ENCODE results near the gene CYP2C18. TPM values are rescaled to one million over a fixed set of nuclear protein-coding genes. Genes with fewer than 3 reads are reported as not detected.

Gene CYP2C18
- total RNA-seq, 4 donors from 2014 or later, result 1.1 to 17.2 (median 16.2) TPM; not detected in 1

DNA sequence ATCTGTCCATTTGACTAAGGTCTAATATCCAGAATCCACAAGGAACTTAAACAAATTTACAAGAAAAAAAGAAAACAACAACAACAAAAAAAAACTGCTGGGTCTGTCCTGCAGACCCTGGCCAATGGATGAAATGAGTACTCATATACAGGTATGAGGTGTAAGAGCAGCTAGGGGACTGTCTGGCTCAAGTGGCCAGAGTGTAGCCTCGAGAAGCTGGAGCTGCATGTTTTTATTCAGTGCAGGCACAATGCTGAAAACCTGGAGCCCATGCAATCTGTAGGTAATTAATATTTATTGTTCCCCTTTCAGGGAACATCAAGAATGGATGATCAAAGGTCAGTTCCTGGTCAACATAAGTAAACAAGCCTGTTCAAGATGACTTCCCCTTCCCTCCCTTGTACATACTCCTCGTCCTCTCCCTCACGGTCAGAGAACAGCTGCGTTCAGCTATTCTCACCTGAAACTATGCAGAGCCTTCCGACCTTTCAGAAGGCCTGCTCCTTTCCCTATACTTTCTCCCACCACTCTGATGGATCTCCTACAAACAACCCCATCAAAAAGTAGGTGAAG, 94.4 kb downstream of the CYP2C18 start:
- Histone ChIP-seq H3K27ac (no peak overlapping the region), H3K36me3 (no peaks in the 10 kb centered on the region), H3K4me1 (no peaks in the 10 kb centered on the region), H3K27me3 (no peaks in the 10 kb centered on the region), H3K4me3 (no peak overlapping the region), H3K9me3 (no peaks in the 10 kb centered on the region)
- 44 to 67% methylated on average over 2 to 5 of the region's 5 CpGs for WGBS, 2 donors (ENCODE audit: low coverage in 1 of 2)
- in situ Hi-C loops (cut with MboI; ENCODE audit: low pct_ligation_motif_present in 1 of 4, low pct_unique_long_range_greater_than_20kb in 1 of 4, low sequenced_read_pairs in 3 of 4), result no loop called here
- no peak for DNase-seq
- intact Hi-C loops (cut with DNase I; ENCODE audit: low total_unique reads), result no loop called here
- TF ChIP-seq EP300 (IDR thresholded peaks at IDR 0.05; ENCODE audit: low read depth), result no peak
- no peak for TF ChIP-seq POLR2AphosphoS5 (IDR thresholded peaks at IDR 0.05)
- TF ChIP-seq POLR2A (IDR thresholded peaks at IDR 0.05), result no peak
- TF ChIP-seq, protein P1, sequence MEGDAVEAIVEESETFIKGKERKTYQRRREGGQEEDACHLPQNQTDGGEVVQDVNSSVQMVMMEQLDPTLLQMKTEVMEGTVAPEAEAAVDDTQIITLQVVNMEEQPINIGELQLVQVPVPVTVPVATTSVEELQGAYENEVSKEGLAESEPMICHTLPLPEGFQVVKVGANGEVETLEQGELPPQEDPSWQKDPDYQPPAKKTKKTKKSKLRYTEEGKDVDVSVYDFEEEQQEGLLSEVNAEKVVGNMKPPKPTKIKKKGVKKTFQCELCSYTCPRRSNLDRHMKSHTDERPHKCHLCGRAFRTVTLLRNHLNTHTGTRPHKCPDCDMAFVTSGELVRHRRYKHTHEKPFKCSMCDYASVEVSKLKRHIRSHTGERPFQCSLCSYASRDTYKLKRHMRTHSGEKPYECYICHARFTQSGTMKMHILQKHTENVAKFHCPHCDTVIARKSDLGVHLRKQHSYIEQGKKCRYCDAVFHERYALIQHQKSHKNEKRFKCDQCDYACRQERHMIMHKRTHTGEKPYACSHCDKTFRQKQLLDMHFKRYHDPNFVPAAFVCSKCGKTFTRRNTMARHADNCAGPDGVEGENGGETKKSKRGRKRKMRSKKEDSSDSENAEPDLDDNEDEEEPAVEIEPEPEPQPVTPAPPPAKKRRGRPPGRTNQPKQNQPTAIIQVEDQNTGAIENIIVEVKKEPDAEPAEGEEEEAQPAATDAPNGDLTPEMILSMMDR (IDR thresholded peaks at IDR 0.05), result no peak

GRCh38 chr10:94780844-94781243, 97.3 kb downstream of the CYP2C18 start:
- no peaks in the 10 kb centered on the region for H3K4me1 ChIP-seq
- 50 to 93% methylated on average over 1 of the region's 1 CpG for WGBS, 2 donors (ENCODE audit: low coverage in 1 of 2)
- no peaks in the 10 kb centered on the region for H3K36me3 ChIP-seq
- intact Hi-C loops (cut with DNase I; ENCODE audit: low total_unique reads), result no loop called here
- H3K4me3 ChIP-seq, result no peak overlapping the region
- no peaks in the 10 kb centered on the region for H3K9me3 ChIP-seq
- TF ChIP-seq EP300 (IDR thresholded peaks at IDR 0.05; ENCODE audit: low read depth) (no peak), POLR2A (IDR thresholded peaks at IDR 0.05) (no peak), POLR2AphosphoS5 (IDR thresholded peaks at IDR 0.05) (no peak)
- TF ChIP-seq, protein P1 (IDR thresholded peaks at IDR 0.05), result no peak
- no peak for DNase-seq
- in situ Hi-C loops (cut with MboI; ENCODE audit: low pct_ligation_motif_present in 1 of 4, low pct_unique_long_range_greater_than_20kb in 1 of 4, low sequenced_read_pairs in 3 of 4), result no loop called here
- H3K27me3 ChIP-seq, result no peaks in the 10 kb centered on the region
- H3K27ac ChIP-seq, result no peak overlapping the region

DNA sequence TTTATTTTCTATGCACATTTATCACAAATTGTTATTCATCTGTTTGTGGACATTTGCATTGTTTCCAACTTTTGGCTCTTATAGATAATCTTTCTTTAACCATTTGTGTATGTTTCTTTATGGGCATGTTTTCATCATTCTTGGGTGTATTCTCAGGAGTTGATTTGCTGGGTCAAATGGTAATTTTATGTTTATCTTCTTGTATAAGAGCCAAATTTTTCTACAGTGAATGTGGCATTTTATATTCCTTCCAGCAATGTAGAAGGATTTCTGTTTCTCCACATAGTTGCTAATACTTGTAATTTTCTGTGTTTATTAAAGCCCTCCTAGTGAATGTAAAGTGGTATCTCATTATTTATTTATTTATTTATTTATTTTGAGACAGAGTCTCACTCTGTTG, 100.7 kb downstream of the CYP2C18 start:
- H3K9me3 ChIP-seq, result no peaks in the 10 kb centered on the region
- H3K4me1 ChIP-seq, result no peaks in the 10 kb centered on the region
- DNase-seq, result no peak
- TF ChIP-seq POLR2AphosphoS5 (IDR thresholded peaks at IDR 0.05), result no peak
- no peaks in the 10 kb centered on the region for H3K36me3 ChIP-seq
- H3K27ac ChIP-seq, result no peak overlapping the region
- H3K4me3 ChIP-seq, result no peak overlapping the region
- in situ Hi-C loops (cut with MboI; ENCODE audit: low pct_ligation_motif_present in 1 of 4, low pct_unique_long_range_greater_than_20kb in 1 of 4, low sequenced_read_pairs in 3 of 4), result no loop called here
- intact Hi-C loops (cut with DNase I; ENCODE audit: low total_unique reads), result no loop called here
- H3K27me3 ChIP-seq, result no peaks in the 10 kb centered on the region

GRCh38 chr10:94785211-94785610, 101.7 kb downstream of the CYP2C18 start:
- in situ Hi-C loops (cut with MboI; ENCODE audit: low pct_ligation_motif_present in 1 of 4, low pct_unique_long_range_greater_than_20kb in 1 of 4, low sequenced_read_pairs in 3 of 4), result no loop called here
- Histone ChIP-seq H3K36me3 (no peaks in the 10 kb centered on the region), H3K27me3 (no peaks in the 10 kb centered on the region), H3K4me3 (no peak overlapping the region), H3K4me1 (no peaks in the 10 kb centered on the region), H3K27ac (no peak overlapping the region), H3K9me3 (no peaks in the 10 kb centered on the region)
- DNase-seq, result no peak
- WGBS, 2 donors (ENCODE audit: low coverage in 1 of 2), result 63% methylated on average over 2 of the region's 2 CpGs; no CpG with 5 or more reads in 1 of the 2 donors
- TF ChIP-seq POLR2AphosphoS5 (IDR thresholded peaks at IDR 0.05) (no peak), EP300 (IDR thresholded peaks at IDR 0.05; ENCODE audit: low read depth) (no peak), POLR2A (IDR thresholded peaks at IDR 0.05) (no peak)
- TF ChIP-seq, protein P1 (IDR thresholded peaks at IDR 0.05), result no peak
- intact Hi-C loops (cut with DNase I; ENCODE audit: low total_unique reads), result no loop called here

Other genes starting within 250 kb of the CYP2C18 start
- 10 to 100 TPM in 1 of 4 donors, 1 to 10 TPM in 3; 1.9 to 15.1 (median 7.1) TPM for gene HELLS, start 137.9 kb upstream of the CYP2C18 start, total RNA-seq
- 1 to 10 TPM; 2.6 to 9.7 (median 8.2) TPM for gene CYP2C19, start 79.0 kb downstream of the CYP2C18 start, total RNA-seq